Loucy (cell line): Measurements from ENCODE around the gene THRAP3.

Source experiments
- EZH2phosphoT487 ChIP-seq: fragments of 200-600 bp; IDR thresholded peaks from 2 replicates; pipeline ENCODE4 v1.6.1; 2018; ENCODE audit warnings: antibody characterized with exemption, mild to moderate bottlenecking, moderate library complexity, borderline replicate concordance
- TF ChIP-seq, protein P1 (sequence below): fragments of 200-600 bp; sonication (generic); conservative IDR thresholded peaks from 2 replicates; pipeline ENCODE4 v1.5.1; 2014; ENCODE audit warnings: mild to moderate bottlenecking, antibody characterized with exemption, low read length

GRCh38 chr1:36323636-36324352 is 99.6 kb downstream of the THRAP3 start, which contains the start of gene EVA1B:
- TF ChIP-seq, protein P1, sequence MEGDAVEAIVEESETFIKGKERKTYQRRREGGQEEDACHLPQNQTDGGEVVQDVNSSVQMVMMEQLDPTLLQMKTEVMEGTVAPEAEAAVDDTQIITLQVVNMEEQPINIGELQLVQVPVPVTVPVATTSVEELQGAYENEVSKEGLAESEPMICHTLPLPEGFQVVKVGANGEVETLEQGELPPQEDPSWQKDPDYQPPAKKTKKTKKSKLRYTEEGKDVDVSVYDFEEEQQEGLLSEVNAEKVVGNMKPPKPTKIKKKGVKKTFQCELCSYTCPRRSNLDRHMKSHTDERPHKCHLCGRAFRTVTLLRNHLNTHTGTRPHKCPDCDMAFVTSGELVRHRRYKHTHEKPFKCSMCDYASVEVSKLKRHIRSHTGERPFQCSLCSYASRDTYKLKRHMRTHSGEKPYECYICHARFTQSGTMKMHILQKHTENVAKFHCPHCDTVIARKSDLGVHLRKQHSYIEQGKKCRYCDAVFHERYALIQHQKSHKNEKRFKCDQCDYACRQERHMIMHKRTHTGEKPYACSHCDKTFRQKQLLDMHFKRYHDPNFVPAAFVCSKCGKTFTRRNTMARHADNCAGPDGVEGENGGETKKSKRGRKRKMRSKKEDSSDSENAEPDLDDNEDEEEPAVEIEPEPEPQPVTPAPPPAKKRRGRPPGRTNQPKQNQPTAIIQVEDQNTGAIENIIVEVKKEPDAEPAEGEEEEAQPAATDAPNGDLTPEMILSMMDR, result no peak
- no peak for TF ChIP-seq EZH2phosphoT487
